HepG2 (cell line): ENCODE data around the gene UNC5C. TPM values are rescaled to one million over a fixed set of nuclear protein-coding genes. Genes with fewer than 3 reads are reported as not detected.

Experiments used
- ATAC-seq: fragments of 200-7000 bp; cut with Tn5 transposase; 3 replicates; pipeline ENCODE4 v1.9.1; 2020; ENCODE audit warnings: mild to moderate bottlenecking, moderate library complexity
- BruUV-seq: library from RNA; stranded (reverse); fragments of 400-500 nt; replicated peaks from 2 replicates; lab custom pipeline; 2021; lab: Mats Ljungman, UMichigan
- CTCF ChIA-PET: fragments of 300-600 bp; formaldehyde crosslinking; extraction: SDS; loops from one replicate; lab custom pipeline; 2021; ENCODE audit warnings: low total read pairs, inconsistent platforms, low intra/inter-chr PET ratio; lab: Yijun Ruan, JAX
- POLR2A ChIA-PET: fragments of 350-600 bp; sonication (Branson Sonifier 250); formaldehyde crosslinking; loops from one replicate; lab custom pipeline; 2020; ENCODE audit warnings: antibody characterized with exemption, inconsistent platforms; lab: Yijun Ruan, JAX
- DNase-seq: peaks from one replicate; pipeline ENCODE4 v3.0.0-alpha.2; 2015; ENCODE audit warnings: low spot score
- FAIRE-seq: peaks from 3 replicates; lab custom pipeline; 2011; peaks lifted over from hg19 to GRCh38; lab: Jason Lieb, UNC
- H2AFZ ChIP-seq: one replicate; pipeline ENCODE4 v1.6.1; 2011; ENCODE audit warnings: low read length, inconsistent platforms
- H3K27ac ChIP-seq: fragments of 300-600 bp; 3 replicates; pipeline ENCODE4 v1.8.0; 2011; ENCODE audit warnings: mixed run types, mild to moderate bottlenecking, mixed read lengths, low read length, inconsistent platforms; ENCODE audit not compliant: insufficient read depth; ENCODE audit errors: extremely low read length
- H3K27me3 ChIP-seq, 2 experiments: fragments of 200-600 bp in 1 of 2; 2 replicates in 1 of 2; 3 replicates in 1 of 2; pipeline versions ENCODE4 v1.6.0 to v1.8.0; 2011; ENCODE audit warnings: low read length in 2 of 2, mild to moderate bottlenecking in 2 of 2, moderate library complexity in 2 of 2, inconsistent platforms in 1 of 2; ENCODE audit not compliant: insufficient read depth in 2 of 2, control insufficient read depth in 1 of 2
- H3K36me3 ChIP-seq, 2 experiments: fragments of 200-600 bp in 1 of 2; replicated peaks in 1 of 2; 2 replicates in 1 of 2; 3 replicates in 1 of 2; pipeline versions ENCODE4 v1.5.1 to v1.8.0; 2011; ENCODE audit warnings: low read length in 2 of 2, inconsistent platforms in 1 of 2; ENCODE audit not compliant: insufficient read depth in 2 of 2, control insufficient read depth in 1 of 2
- H3K4me1 ChIP-seq: 2 replicates; pipeline ENCODE4 v1.5.1; 2012; ENCODE audit warnings: low read length, inconsistent platforms; ENCODE audit not compliant: insufficient read depth
- H3K4me2 ChIP-seq: 2 replicates; pipeline ENCODE4 v1.6.0; 2011; ENCODE audit warnings: low read depth, low read length, inconsistent platforms
- H3K4me3 ChIP-seq, 3 experiments: fragments of 200-600 bp in 1 of 3; sonication (generic), shearing (Covaris generic) in 1 of 3; replicated peaks in 1 of 3; 2 replicates each; pipeline ENCODE4 v1.5.1; 2011 to 2016; ENCODE audit warnings: low read length in 3 of 3, inconsistent platforms in 2 of 3, low read depth in 2 of 3, mild to moderate bottlenecking in 2 of 3, control low read depth in 1 of 3, mixed read lengths in 1 of 3; ENCODE audit not compliant: insufficient read depth in 1 of 3
- H3K79me2 ChIP-seq: one replicate; pipeline ENCODE4 v1.6.1; 2011; ENCODE audit warnings: low read length, inconsistent platforms; ENCODE audit not compliant: insufficient read depth
- H3K9ac ChIP-seq: 2 replicates; pipeline ENCODE4 v1.6.0; 2011; ENCODE audit warnings: mild to moderate bottlenecking, low read depth, low read length, inconsistent platforms; ENCODE audit not compliant: insufficient read depth
- H3K9me3 ChIP-seq: 2 replicates; pipeline ENCODE4 v1.5.1; 2012; ENCODE audit warnings: mild to moderate bottlenecking, low read length
- H4K20me1 ChIP-seq: 2 replicates; pipeline ENCODE4 v1.6.0; 2011; ENCODE audit warnings: inconsistent platforms, mild to moderate bottlenecking, low read length, moderate library complexity; ENCODE audit not compliant: insufficient read depth
- ARID2 ChIP-seq: sonication (generic); formaldehyde crosslinking; IDR thresholded peaks from 2 replicates; pipeline ENCODE4 v1.8.1; 2022; ENCODE audit warnings: mild to moderate bottlenecking, missing genetic modification reagents, borderline replicate concordance
- FOXK2 ChIP-seq: fragments of 450-650 bp; IDR thresholded peaks from 2 replicates; pipeline ENCODE4 v1.6.1; 2016
- HMGXB3 ChIP-seq: sonication (generic); formaldehyde crosslinking; IDR thresholded peaks from 2 replicates; pipeline ENCODE4 v1.4.0; 2020; ENCODE audit warnings: missing genetic modification reagents, borderline replicate concordance
- MXD1 ChIP-seq: sonication (generic); formaldehyde crosslinking; IDR thresholded peaks from 2 replicates; pipeline ENCODE4 v1.4.0; 2020; ENCODE audit warnings: mild to moderate bottlenecking, missing genetic modification reagents
- SNAPC5 ChIP-seq: sonication (generic); formaldehyde crosslinking; IDR thresholded peaks from 2 replicates; pipeline ENCODE4 v1.8.1; 2023; ENCODE audit warnings: mild to moderate bottlenecking, missing genetic modification reagents, borderline replicate concordance
- TFDP2 ChIP-seq: sonication (generic); formaldehyde crosslinking; IDR thresholded peaks from 2 replicates; pipeline ENCODE4 v1.4.0; 2020; ENCODE audit warnings: missing genetic modification reagents
- THAP8 ChIP-seq: sonication (generic); formaldehyde crosslinking; IDR thresholded peaks from 2 replicates; pipeline ENCODE4 v1.5.1; 2020; ENCODE audit warnings: missing genetic modification reagents, mild to moderate bottlenecking, borderline replicate concordance
- WIZ ChIP-seq: sonication (generic); formaldehyde crosslinking; IDR thresholded peaks from 2 replicates; pipeline ENCODE4 v1.5.1; 2020; ENCODE audit warnings: mild to moderate bottlenecking, missing genetic modification reagents
- YEATS2 ChIP-seq: sonication (generic); formaldehyde crosslinking; IDR thresholded peaks from 2 replicates; pipeline ENCODE4 v1.4.0; 2020; ENCODE audit warnings: missing genetic modification reagents, borderline replicate concordance
- YY1 ChIP-seq: IDR thresholded peaks from 2 replicates; pipeline ENCODE4 v1.6.1; 2011; ENCODE audit warnings: low read length, low read depth, moderate library complexity, mild to moderate bottlenecking; ENCODE audit not compliant: insufficient read depth, insufficient replicate concordance
- ZBTB14 ChIP-seq: sonication (generic); formaldehyde crosslinking; IDR thresholded peaks from 2 replicates; pipeline ENCODE4 v1.4.0; 2020; ENCODE audit warnings: missing genetic modification reagents
- ZBTB21 ChIP-seq: sonication (generic); formaldehyde crosslinking; IDR thresholded peaks from 2 replicates; pipeline ENCODE4 v1.4.0; 2020; ENCODE audit warnings: missing genetic modification reagents
- ZMAT3 ChIP-seq: sonication (generic); formaldehyde crosslinking; conservative IDR thresholded peaks from 2 replicates; pipeline ENCODE4 v1.7.0; 2021; ENCODE audit warnings: missing genetic modification reagents
- ZMYM2 ChIP-seq: sonication (generic); formaldehyde crosslinking; IDR thresholded peaks from 2 replicates; pipeline ENCODE4 v1.8.0; 2022; ENCODE audit warnings: mild to moderate bottlenecking, missing genetic modification reagents
- ZMYM3 ChIP-seq: sonication (generic); formaldehyde crosslinking; IDR thresholded peaks from 2 replicates; pipeline ENCODE4 v1.5.1; 2020; ENCODE audit warnings: mild to moderate bottlenecking, missing genetic modification reagents
- ZNF773 ChIP-seq: sonication (generic); formaldehyde crosslinking; IDR thresholded peaks from 2 replicates; pipeline ENCODE4 v1.4.0; 2020; ENCODE audit warnings: missing genetic modification reagents, borderline replicate concordance
- WGBS: methylation state at CpG from one replicate; pipeline ENCODE4 v1.1.6; 2017; ENCODE audit warnings: low lambda C conversion rate; 5-methylcytosine and 5-hydroxymethylcytosine counted together
- in situ Hi-C: cut with HindIII; loops from 2 replicates; pipeline ENCODE4 v1.10.0; 2017; ENCODE audit warnings: low pct_unique_long_range_greater_than_20kb; ENCODE audit not compliant: extremely low pct_ligation_motif_present
- intact Hi-C: fragments of 100-400 bp; cut with micrococcal nuclease; formaldehyde crosslinking; loops from one replicate; pipeline ENCODE4 v1.10.0; 2022; ENCODE audit not compliant: unreplicated experiment
- polyA plus RNA-seq, 8 experiments: library from polyadenylated mRNA; depleted of rRNA in 3 of 8; stranded (reverse) in 7 of 8; unstranded in 1 of 8; fragments of >200 nt; fragmentation: Illumina TruSeq in 4 of 8; extraction: Trizol in 4 of 8; gene quantifications; 2 replicates each; pipeline versions ENCODE4 v1.2.1 to v1.2.3, GENCODE V29; 2011 to 2016; ENCODE audit warnings: low read depth in 4 of 8, missing spikeins in 1 of 8, mixed read lengths in 1 of 8; ENCODE audit not compliant: insufficient read depth in 1 of 8
- total RNA-seq, 5 experiments: library from RNA; depleted of rRNA; stranded (reverse); fragments of >200 nt; fragmentation: Illumina TruSeq; extraction: Trizol; gene quantifications; 2 replicates each; pipeline ENCODE4 v1.2.3, GENCODE V29; 2016; ENCODE audit warnings: low read depth in 1 of 5

The UNC5C gene
- total and polyA plus RNA-seq, 2 of the 13 experiments (the other 11 are each of a cell fraction or from before 2014, with no cell fraction given): not detected

- no peak for TF ChIP-seq ZNF773
- TF ChIP-seq ZBTB14 (CRISPR knock-in tag): no peak
- TF ChIP-seq SNAPC5: no peak
- no peak for TF ChIP-seq YY1
Measured at GRCh38 chr4:95379633-95380032, 169.1 kb downstream of the UNC5C start (continued).

GRCh38 chr4:95377366-95377900 lies 171.3 kb downstream of the UNC5C start:
- Histone ChIP-seq H4K20me1 (no peaks in the 10 kb centered on the region), H3K27me3 (peaks cover 0 to 1% of the 10 kb centered on the region in 2 experiments; a peak in 1 of 5 replicates), H3K4me2 (no peak overlapping the region), H3K9me3 (no peaks in the 10 kb centered on the region), H3K9ac (no peak overlapping the region), H3K36me3 (no peaks in the 10 kb centered on the region), H2AFZ (no peak overlapping the region), H3K79me2 (no peaks in the 10 kb centered on the region), H3K4me1 (no peaks in the 10 kb centered on the region), H3K27ac (no peak overlapping the region), H3K4me3 (no peak overlapping the region)
- intact Hi-C loops: no loop called here
- under 1% methylated on average over 4 of the region's 4 CpGs for WGBS
- FAIRE-seq: no peak
- in situ Hi-C loops: no loop called here
- POLR2A ChIA-PET: no interaction called here
- CTCF ChIA-PET: no interaction called here
- no peak for ATAC-seq
- DNase-seq: no peak
- no TSS peak for BruUV-seq
- TF ChIP-seq MXD1 (no peak), THAP8 (CRISPR knock-in tag) (no peak), ZBTB21 (CRISPR knock-in tag) (no peak), YEATS2 (no peak), HMGXB3 (CRISPR knock-in tag) (no peak), ZMYM3 (CRISPR knock-in tag) (no peak), ZMAT3 (CRISPR knock-in tag) (no peak), ARID2 (no peak), TFDP2 (no peak), FOXK2 (no peak), ZMYM2 (CRISPR knock-in tag) (no peak), WIZ (CRISPR knock-in tag) (no peak)
